ENCODE data around the gene FHIT. TPM values are rescaled to one million over a fixed set of nuclear protein-coding genes. Genes with fewer than 3 reads are reported as not detected.

FHIT gene
- total and polyA plus RNA-seq, 4 donors = 2.1 to 14.7 (median 6.6) TPM

GRCh38 chr3:60992395-60992794 lies 258.9 kb downstream of the FHIT start:
- no peaks in the 10 kb centered on the region for H3K4me1 ChIP-seq (ENCODE audit: control insufficient read depth in 4 of 4, insufficient read depth in 4 of 4, low read length in 3 of 4)
- TF ChIP-seq RXRA (IDR thresholded peaks at IDR 0.05) = no peak
- TF ChIP-seq CTCF (IDR thresholded peaks at IDR 0.05; ENCODE audit: low read depth, low read length, missing input control) = no peak
- no peak for TF ChIP-seq YY1 (IDR thresholded peaks at IDR 0.05)
- TF ChIP-seq FOXA2 (IDR thresholded peaks at IDR 0.05) = no peak
- TF ChIP-seq EGR1 (IDR thresholded peaks at IDR 0.05; ENCODE audit: low read depth in 2 of 2) = no peak
- no peak for TF ChIP-seq REST (IDR thresholded peaks at IDR 0.05)
- TF ChIP-seq SP1 (IDR thresholded peaks at IDR 0.05) = no peak
- no peak for TF ChIP-seq GABPA (IDR thresholded peaks at IDR 0.05 in 1 of 2, conservative IDR thresholded peaks at IDR 0.05 in 1 of 2)
- no peak for TF ChIP-seq HNF4A (conservative IDR thresholded peaks at IDR 0.05)
- no peak for TF ChIP-seq RAD21 (IDR thresholded peaks at IDR 0.05)
- no peak for TF ChIP-seq FOXA1 (IDR thresholded peaks at IDR 0.05)
- TF ChIP-seq JUND (IDR thresholded peaks at IDR 0.05) = no peak
- no peak for TF ChIP-seq ZBTB33 (IDR thresholded peaks at IDR 0.05)
- TF ChIP-seq HNF4G (IDR thresholded peaks at IDR 0.05) = no peak
- TF ChIP-seq ATF3 (IDR thresholded peaks at IDR 0.05) = no peak
- no peak for TF ChIP-seq MAX (IDR thresholded peaks at IDR 0.05)
- no peak for TF ChIP-seq TAF1 (conservative IDR thresholded peaks at IDR 0.05)
- TF ChIP-seq NR2F2 (IDR thresholded peaks at IDR 0.05) = no peak
- no peaks in the 10 kb centered on the region for H3K27me3 ChIP-seq (ENCODE audit: control insufficient read depth in 4 of 4, insufficient read depth in 4 of 4, low read length in 3 of 4)
- no peak for DNase-seq (ENCODE audit: low spot score)
- no peak overlapping the region for H3K9ac ChIP-seq (ENCODE audit: low read depth in 1 of 2, low read length in 2 of 2)
- no peak overlapping the region for H3K4me3 ChIP-seq (ENCODE audit: low read depth in 1 of 3, low read length in 3 of 3)
- H3K9me3 ChIP-seq (ENCODE audit: control insufficient read depth in 4 of 4, low read length in 3 of 4) = no peaks in the 10 kb centered on the region
- 77% methylated on average over 5 of the region's 5 CpGs for WGBS
- H3K36me3 ChIP-seq (ENCODE audit: control insufficient read depth in 4 of 4, insufficient read depth in 3 of 4, low read depth in 1 of 4, low read length in 3 of 4) = no peaks in the 10 kb centered on the region
- H3K27ac ChIP-seq (ENCODE audit: low read depth in 1 of 2, low read length in 2 of 2) = no peak overlapping the region

- peaks cover 0 to 3% (median 0%) of the 10 kb centered on the region in 4 donors for H3K9me3 ChIP-seq (ENCODE audit: control insufficient read depth in 4 of 4, low read length in 3 of 4)
- no peak for DNase-seq (ENCODE audit: low spot score)
- no peaks in the 10 kb centered on the region for H3K36me3 ChIP-seq (ENCODE audit: control insufficient read depth in 4 of 4, insufficient read depth in 3 of 4, low read depth in 1 of 4, low read length in 3 of 4)
- H3K4me3 ChIP-seq (ENCODE audit: low read depth in 1 of 3, low read length in 3 of 3) = no peak overlapping the region
- no peak overlapping the region for H3K27ac ChIP-seq (ENCODE audit: low read depth in 1 of 2, low read length in 2 of 2)
- 92% methylated on average over 3 of the region's 3 CpGs for WGBS
- no peaks in the 10 kb centered on the region for H3K27me3 ChIP-seq (ENCODE audit: control insufficient read depth in 4 of 4, insufficient read depth in 4 of 4, low read length in 3 of 4)
- no peak overlapping the region for H3K9ac ChIP-seq (ENCODE audit: low read depth in 1 of 2, low read length in 2 of 2)
- H3K4me1 ChIP-seq (ENCODE audit: control insufficient read depth in 4 of 4, insufficient read depth in 4 of 4, low read length in 3 of 4) = no peaks in the 10 kb centered on the region
- TF ChIP-seq FOXA2 (IDR thresholded peaks at IDR 0.05) (no peak), CTCF (IDR thresholded peaks at IDR 0.05; ENCODE audit: low read depth, low read length, missing input control) (no peak), ZBTB33 (IDR thresholded peaks at IDR 0.05) (no peak), NR2F2 (IDR thresholded peaks at IDR 0.05) (no peak), SP1 (IDR thresholded peaks at IDR 0.05) (no peak), JUND (IDR thresholded peaks at IDR 0.05) (no peak), MAX (IDR thresholded peaks at IDR 0.05) (no peak), HNF4G (IDR thresholded peaks at IDR 0.05) (no peak), HNF4A (conservative IDR thresholded peaks at IDR 0.05) (no peak), YY1 (IDR thresholded peaks at IDR 0.05) (no peak), EGR1 (IDR thresholded peaks at IDR 0.05; ENCODE audit: low read depth in 2 of 2) (no peak)
Observed at GRCh38 chr3:60990442-60990730, 260.9 kb downstream of the FHIT start.

Data from liver (tissue), 9 donors.